ENCODE data around the gene EPHA7.

The EPHA7 gene

DNA sequence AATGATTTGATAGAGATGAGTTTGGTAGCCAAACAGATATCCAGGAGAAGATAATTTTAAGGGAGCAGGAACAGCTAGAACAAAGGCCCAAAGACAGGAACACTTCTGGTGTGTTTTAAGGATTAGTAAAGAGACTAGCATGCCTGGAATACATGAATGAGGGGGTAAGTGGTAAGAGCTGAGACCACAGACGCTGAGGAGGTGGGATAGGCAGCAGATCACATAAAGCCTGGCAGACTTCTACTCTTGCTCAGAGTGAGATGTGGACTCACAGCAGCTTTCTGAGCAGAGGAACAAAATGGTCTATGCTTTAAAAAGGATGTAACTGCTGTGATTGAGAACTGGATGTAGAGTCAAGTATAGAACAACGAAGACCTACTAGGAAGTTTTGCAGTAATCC is 100.1 kb downstream of the EPHA7 start:
- FAIRE-seq: no peak
- TF ChIP-seq TAF1 (IDR thresholded peaks at IDR 0.05; ENCODE audit: borderline replicate concordance, low read depth, low read length) (no peak), POLR2AphosphoS5 (IDR thresholded peaks at IDR 0.05; ENCODE audit: low read depth, low read length) (no peak), POLR2A (IDR thresholded peaks at IDR 0.05; ENCODE audit: low read depth, low read length) (no peak)

GRCh38 chr6:93318121-93318520 is 101.2 kb downstream of the EPHA7 start:
- DNase-seq (ENCODE audit: insufficient read length): no peak
- FAIRE-seq: no peak
- no peak for TF ChIP-seq TAF1 (IDR thresholded peaks at IDR 0.05; ENCODE audit: borderline replicate concordance, low read depth, low read length)
- no peak for TF ChIP-seq POLR2A (IDR thresholded peaks at IDR 0.05; ENCODE audit: low read depth, low read length)
- no peak for TF ChIP-seq POLR2AphosphoS5 (IDR thresholded peaks at IDR 0.05; ENCODE audit: low read depth, low read length)

More for the DNA sequence above, 100.1 kb downstream of the EPHA7 start:
- DNase-seq (ENCODE audit: insufficient read length): no peak

DNA sequence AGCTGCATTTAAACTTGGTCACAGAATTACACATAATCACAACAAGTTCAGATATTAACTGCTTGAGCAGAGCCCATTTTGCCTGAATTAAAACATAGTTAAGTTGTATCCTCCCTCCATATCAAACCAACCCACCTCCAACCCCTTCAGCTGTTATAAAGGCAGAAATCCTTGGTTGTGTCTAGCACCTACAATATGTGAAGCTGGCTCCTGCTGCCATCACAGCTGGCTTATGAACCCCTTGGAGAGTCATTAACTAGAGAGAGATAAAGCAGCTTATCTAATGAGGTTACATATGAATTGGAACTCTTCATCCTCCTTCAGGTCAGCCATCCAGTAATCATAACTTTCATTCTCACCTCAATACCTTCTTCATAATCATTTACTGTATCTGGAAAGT is 101.8 kb downstream of the EPHA7 start:
- DNase-seq (ENCODE audit: insufficient read length): no peak
- no peak for FAIRE-seq
- TF ChIP-seq POLR2AphosphoS5 (IDR thresholded peaks at IDR 0.05; ENCODE audit: low read depth, low read length) (no peak), POLR2A (IDR thresholded peaks at IDR 0.05; ENCODE audit: low read depth, low read length) (no peak), TAF1 (IDR thresholded peaks at IDR 0.05; ENCODE audit: borderline replicate concordance, low read depth, low read length) (no peak)

DNA sequence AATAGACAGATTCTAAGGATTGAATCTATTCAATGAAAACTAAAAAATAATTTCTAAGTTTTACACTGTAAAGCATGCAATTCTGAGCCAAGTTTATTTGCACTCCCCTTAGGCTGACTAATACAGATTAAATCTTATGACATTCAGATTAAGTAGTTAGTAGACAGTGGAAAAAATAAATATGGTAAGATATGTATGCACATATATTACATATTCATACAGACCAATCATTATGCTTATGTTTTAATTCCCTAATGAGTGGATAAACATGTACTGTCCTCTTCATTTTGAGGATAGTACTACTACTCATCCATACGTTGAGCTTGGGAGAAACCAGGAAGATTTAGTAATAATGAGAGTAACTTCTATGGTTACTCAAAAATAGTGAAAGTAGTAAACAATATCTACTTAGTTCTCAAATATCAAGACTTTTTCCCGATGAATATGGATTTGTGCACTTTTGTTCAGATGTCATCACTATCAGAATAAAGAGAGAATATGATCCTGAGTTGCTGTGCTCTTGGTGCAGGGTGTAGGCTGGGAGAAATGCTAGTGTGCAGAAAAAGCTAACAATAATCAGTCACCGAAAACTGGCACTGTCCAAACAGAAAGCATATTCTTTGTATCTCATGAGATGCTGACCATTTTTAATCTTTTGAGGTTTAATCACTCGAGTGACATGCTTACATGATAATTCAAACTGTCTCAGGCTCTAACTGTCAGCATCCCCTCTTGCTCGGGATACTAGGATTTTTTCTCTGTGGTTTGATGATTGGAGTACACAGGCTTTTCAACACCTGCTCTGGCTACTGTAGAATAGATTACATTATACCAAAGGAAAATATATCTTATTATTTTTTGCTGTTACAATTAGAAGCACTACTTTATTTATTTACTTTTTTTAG is 111.6 kb downstream of the EPHA7 start:
- TF ChIP-seq POLR2AphosphoS5 (IDR thresholded peaks at IDR 0.05; ENCODE audit: low read depth, low read length) (no peak), POLR2A (IDR thresholded peaks at IDR 0.05; ENCODE audit: low read depth, low read length) (no peak)
- no peak for FAIRE-seq
- no peak for DNase-seq (ENCODE audit: insufficient read length)

DNA sequence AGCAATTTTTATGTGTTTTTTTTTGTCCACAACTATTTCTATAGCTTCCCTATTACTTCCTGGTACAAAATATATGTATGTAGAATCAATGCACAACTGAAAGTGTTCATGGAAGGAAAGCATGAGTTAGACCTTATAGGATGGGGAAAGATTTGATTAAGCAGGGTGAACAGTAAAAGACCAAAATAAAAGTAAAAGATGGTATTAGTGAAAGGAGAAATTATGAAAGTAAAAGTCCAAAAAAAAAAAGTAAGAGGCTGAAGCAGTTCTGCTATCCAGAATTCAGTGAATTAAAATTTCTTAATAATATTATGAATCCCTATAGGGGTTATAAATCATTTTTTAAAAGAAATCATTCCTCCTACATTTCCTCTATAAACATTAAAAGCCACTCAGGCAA is 114.3 kb downstream of the EPHA7 start:
- DNase-seq (ENCODE audit: insufficient read length) (no peak), FAIRE-seq (no peak)
- TF ChIP-seq POLR2A (IDR thresholded peaks at IDR 0.05; ENCODE audit: low read depth, low read length): no peak

DNA sequence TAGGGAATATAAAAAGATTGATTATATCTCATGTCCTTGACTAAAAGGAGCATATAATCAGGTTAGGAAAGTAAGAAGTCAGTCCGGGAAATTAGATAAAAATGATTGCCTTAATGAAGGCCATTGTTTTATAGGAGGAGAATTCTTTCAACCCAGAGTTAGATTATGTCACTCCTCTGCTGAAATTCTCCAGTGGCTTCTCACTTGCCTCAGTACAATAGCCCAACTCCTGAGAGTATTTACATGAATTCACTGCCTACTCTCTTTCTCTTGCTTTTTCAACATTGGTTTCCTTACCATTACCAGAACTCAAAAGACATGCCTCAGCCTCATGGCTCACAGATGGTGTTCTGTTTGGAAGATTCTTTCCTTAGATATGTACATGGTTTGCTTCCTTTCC is 114.9 kb downstream of the EPHA7 start:
- TF ChIP-seq POLR2A (IDR thresholded peaks at IDR 0.05; ENCODE audit: low read depth, low read length) (no peak), POLR2AphosphoS5 (IDR thresholded peaks at IDR 0.05; ENCODE audit: low read depth, low read length) (no peak), TAF1 (IDR thresholded peaks at IDR 0.05; ENCODE audit: borderline replicate concordance, low read depth, low read length) (no peak)
- no peak for FAIRE-seq
- no peak for DNase-seq (ENCODE audit: insufficient read length)

DNA sequence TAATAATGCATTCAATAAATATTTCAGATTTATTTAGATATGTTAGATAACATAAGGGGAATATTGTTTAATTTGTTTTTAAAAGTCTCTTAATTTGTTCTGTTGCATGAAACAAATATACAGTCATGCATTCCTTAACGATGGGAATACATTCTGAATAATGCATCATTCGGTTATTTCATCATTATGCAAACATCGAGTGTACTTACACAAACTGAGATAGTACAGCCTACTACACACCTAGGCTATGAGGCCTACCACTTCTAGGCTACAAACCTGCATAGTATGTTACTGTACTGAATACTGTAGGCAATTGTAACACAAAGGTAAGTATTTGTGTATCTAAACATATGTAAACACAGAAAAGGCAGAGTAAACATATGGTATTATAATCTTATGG is 118.7 kb downstream of the EPHA7 start:
- FAIRE-seq: no peak
- no peak for DNase-seq (ENCODE audit: insufficient read length)
- TF ChIP-seq POLR2AphosphoS5 (IDR thresholded peaks at IDR 0.05; ENCODE audit: low read depth, low read length) (no peak), TAF1 (IDR thresholded peaks at IDR 0.05; ENCODE audit: borderline replicate concordance, low read depth, low read length) (no peak)

DNA sequence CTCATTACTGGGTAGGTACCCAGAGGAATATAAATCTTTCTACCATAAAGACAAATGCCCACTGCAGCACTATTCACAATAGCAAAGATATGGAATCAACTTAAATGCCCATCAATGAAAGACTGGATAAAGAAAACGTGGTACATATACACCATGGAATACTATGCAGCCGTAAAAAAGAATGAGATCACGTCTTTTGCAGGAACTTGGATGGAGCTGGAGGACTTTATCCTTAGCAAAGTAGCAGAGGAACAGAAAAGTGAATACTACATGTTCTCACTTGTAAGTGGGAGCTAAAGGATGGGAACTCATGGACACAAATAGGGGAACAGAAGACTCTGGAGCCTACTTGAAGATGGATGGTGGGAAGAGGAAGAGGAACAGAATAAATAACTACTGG is 119.7 kb downstream of the EPHA7 start:
- FAIRE-seq (no peak), DNase-seq (ENCODE audit: insufficient read length) (no peak)

DNA sequence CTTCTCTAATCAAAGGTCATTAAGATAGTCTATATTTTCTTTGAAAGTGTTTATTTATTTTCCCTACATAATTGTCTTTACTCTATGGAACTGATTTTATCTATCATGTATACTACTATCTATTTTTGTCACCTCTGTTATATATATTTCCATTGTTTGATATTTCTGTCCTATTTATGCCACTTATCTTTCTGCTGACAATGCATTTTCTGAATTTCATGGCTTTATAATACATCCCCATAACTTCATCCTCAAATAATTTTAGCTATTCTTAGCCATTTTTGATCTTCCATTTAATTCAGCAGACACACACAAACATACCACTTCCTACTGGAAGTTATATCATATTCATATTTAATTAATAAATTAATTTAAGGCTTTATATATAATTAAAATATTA is 123.7 kb downstream of the EPHA7 start:
- TF ChIP-seq POLR2A (IDR thresholded peaks at IDR 0.05; ENCODE audit: low read depth, low read length): no peak
- TF ChIP-seq TAF1 (IDR thresholded peaks at IDR 0.05; ENCODE audit: borderline replicate concordance, low read depth, low read length): no peak
- TF ChIP-seq POLR2AphosphoS5 (IDR thresholded peaks at IDR 0.05; ENCODE audit: low read depth, low read length): no peak
- DNase-seq (ENCODE audit: insufficient read length): no peak
- no peak for FAIRE-seq

More for the DNA sequence above, 119.7 kb downstream of the EPHA7 start:
- TF ChIP-seq POLR2AphosphoS5 (IDR thresholded peaks at IDR 0.05; ENCODE audit: low read depth, low read length) (no peak), POLR2A (IDR thresholded peaks at IDR 0.05; ENCODE audit: low read depth, low read length) (no peak), TAF1 (IDR thresholded peaks at IDR 0.05; ENCODE audit: borderline replicate concordance, low read depth, low read length) (no peak)

DNA sequence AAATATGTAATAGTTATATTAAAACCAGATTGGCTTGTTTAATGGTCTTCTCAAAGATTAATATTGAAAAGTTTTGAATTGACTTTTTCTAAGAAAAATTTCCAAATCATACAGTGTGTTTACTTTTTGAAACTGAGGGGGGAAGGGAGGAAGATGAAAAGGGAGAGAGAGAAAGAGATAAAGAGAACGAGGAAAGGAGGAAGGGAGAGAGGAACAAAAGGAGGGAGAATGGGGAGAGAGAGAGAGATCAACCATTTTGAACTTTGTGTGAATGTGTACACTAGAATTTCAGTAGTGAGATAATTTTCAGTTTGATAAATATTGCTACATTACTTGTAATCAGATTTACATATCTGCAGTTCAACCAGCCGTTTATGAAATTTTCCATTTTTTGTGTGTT is 124.5 kb downstream of the EPHA7 start:
- TF ChIP-seq POLR2AphosphoS5 (IDR thresholded peaks at IDR 0.05; ENCODE audit: low read depth, low read length): no peak
- no peak for TF ChIP-seq TAF1 (IDR thresholded peaks at IDR 0.05; ENCODE audit: borderline replicate concordance, low read depth, low read length)
- TF ChIP-seq POLR2A (IDR thresholded peaks at IDR 0.05; ENCODE audit: low read depth, low read length): no peak
- FAIRE-seq (no peak), DNase-seq (ENCODE audit: insufficient read length) (no peak)

DNA sequence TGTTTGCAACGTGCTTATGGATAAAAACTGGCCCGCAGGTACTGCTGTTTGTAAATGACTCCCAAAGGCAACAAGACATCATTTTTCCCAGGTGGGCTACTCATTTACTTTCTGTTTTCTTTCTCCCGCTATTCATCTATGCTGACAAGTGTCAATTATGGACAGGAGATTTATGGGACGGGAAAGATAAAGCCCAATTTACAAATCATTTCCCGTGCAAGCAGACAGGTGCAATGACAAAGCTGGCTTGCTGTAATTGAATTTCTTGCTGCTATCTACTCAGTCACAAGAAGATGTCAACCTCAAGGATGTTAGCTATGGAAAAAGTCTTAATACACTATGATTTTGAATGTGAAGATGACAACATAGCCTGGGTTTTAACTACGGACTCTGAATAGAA is 125.5 kb downstream of the EPHA7 start:
- FAIRE-seq (no peak), DNase-seq (ENCODE audit: insufficient read length) (no peak)
- TF ChIP-seq POLR2AphosphoS5 (IDR thresholded peaks at IDR 0.05; ENCODE audit: low read depth, low read length) (no peak), TAF1 (IDR thresholded peaks at IDR 0.05; ENCODE audit: borderline replicate concordance, low read depth, low read length) (no peak), POLR2A (IDR thresholded peaks at IDR 0.05; ENCODE audit: low read depth, low read length) (no peak)

DNA sequence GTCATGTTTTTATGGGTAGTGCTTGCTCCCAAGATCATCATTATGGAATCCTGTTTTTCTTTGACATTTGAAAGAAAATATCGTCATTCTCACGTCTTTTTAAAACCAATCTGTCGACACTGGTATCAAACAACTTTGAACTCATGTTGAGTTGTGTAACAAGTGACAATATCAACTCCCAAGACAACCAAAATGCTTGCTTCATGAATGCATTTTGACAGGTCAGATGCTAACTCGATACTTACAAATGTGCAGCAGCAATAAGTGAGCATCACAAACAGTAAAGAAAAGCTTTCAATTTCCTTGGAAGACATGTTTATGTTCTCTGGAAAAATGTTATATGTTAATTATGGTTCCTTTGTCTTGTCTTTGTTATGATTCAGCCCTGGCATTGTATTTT is 125.9 kb downstream of the EPHA7 start:
- FAIRE-seq: no peak
- DNase-seq (ENCODE audit: insufficient read length): no peak
- TF ChIP-seq TAF1 (IDR thresholded peaks at IDR 0.05; ENCODE audit: borderline replicate concordance, low read depth, low read length) (no peak), POLR2AphosphoS5 (IDR thresholded peaks at IDR 0.05; ENCODE audit: low read depth, low read length) (no peak), POLR2A (IDR thresholded peaks at IDR 0.05; ENCODE audit: low read depth, low read length) (no peak)
